HCT116 (cell line): ENCODE results near the gene ASPG. TPM values are rescaled to one million over a fixed set of nuclear protein-coding genes. Genes with fewer than 3 reads are reported as not detected.

Source experiments
- ATAC-seq: fragments of 200-7000 bp; cut with Tn5 transposase; 2 replicates; pipeline ENCODE4 v1.9.1; 2020; ENCODE audit warnings: mild to moderate bottlenecking, moderate library complexity
- BruUV-seq: library from RNA; stranded (reverse); fragments of 400-500 nt; replicated peaks from 2 replicates; lab custom pipeline; 2021; lab: Mats Ljungman, UMichigan
- CTCF ChIA-PET: fragments of 300-600 bp; sonication (Branson Sonifier 250); formaldehyde crosslinking; loops from one replicate; lab custom pipeline; 2021; ENCODE audit warnings: antibody characterized with exemption; lab: Charles Lee
- POLR2A ChIA-PET: fragments of 300-600, 350-600 bp; sonication (Branson Sonifier 250); formaldehyde crosslinking; loops from one replicate; lab custom pipeline; 2021; ENCODE audit warnings: antibody characterized with exemption; lab: Charles Lee
- RAD21 ChIA-PET, 2 experiments: fragments of 300-600 bp; sonication (Branson Sonifier 250); formaldehyde crosslinking; loops; one replicate each; lab custom pipeline; 2023; ENCODE audit warnings: low total read pairs in 2 of 2; ENCODE audit not compliant: uncharacterized antibody in 2 of 2, unreplicated experiment in 2 of 2, low non-redundant PET in 1 of 2; lab: Charles Lee
- DNase-seq: peaks from one replicate; pipeline ENCODE4 v3.0.0-alpha.2; 2010; ENCODE audit warnings: low read depth, low spot score
- H2AFZ ChIP-seq: fragments of 200-600 bp; shearing (Covaris generic), sonication (generic); 2 replicates; pipeline ENCODE4 v1.6.1; 2017; ENCODE audit warnings: low read depth, mixed run types, mixed read lengths, antibody characterized with exemption, low read length; ENCODE audit not compliant: poor library complexity, severe bottlenecking
- H3K27ac ChIP-seq: 2 replicates; pipeline ENCODE4 v1.5.1; 2012; ENCODE audit warnings: low read depth, low read length
- H3K27me3 ChIP-seq: fragments of 200-600 bp; sonication (generic); 2 replicates; pipeline ENCODE4 v1.6.1; 2016; ENCODE audit warnings: mixed run types, low read length, mixed read lengths; ENCODE audit not compliant: insufficient read depth
- H3K36me3 ChIP-seq, 2 experiments: fragments of 200-500 bp in 1 of 2; fragments of 200-600 bp in 1 of 2; sonication (Bioruptor generic) in 1 of 2; sonication (generic) in 1 of 2; 2 replicates each; pipeline versions ENCODE4 v1.5.1 to v1.6.1; 2014 to 2016; ENCODE audit warnings: low read length in 2 of 2, inconsistent platforms in 1 of 2, mixed read lengths in 1 of 2, mixed run types in 1 of 2; ENCODE audit not compliant: insufficient read depth in 2 of 2, control insufficient read depth in 1 of 2
- H3K4me1 ChIP-seq, 2 experiments: fragments of 200-600 bp in 1 of 2; sonication (generic) in 1 of 2; 2 replicates each; pipeline versions ENCODE4 v1.5.1 to v1.6.1; 2012 to 2017; ENCODE audit warnings: low read length in 2 of 2, inconsistent platforms in 1 of 2, mild to moderate bottlenecking in 1 of 2, mixed read lengths in 1 of 2, mixed run types in 1 of 2, moderate library complexity in 1 of 2; ENCODE audit not compliant: insufficient read depth in 2 of 2, control insufficient read depth in 1 of 2
- H3K4me2 ChIP-seq: fragments of 200-600 bp; sonication (generic); 2 replicates; pipeline ENCODE4 v1.6.1; 2017; ENCODE audit warnings: mixed run types, low read length, mixed read lengths
- H3K4me3 ChIP-seq, 2 experiments: fragments of 200-600 bp in 1 of 2; sonication (generic) in 1 of 2; replicated peaks in 1 of 2; 2 replicates each; pipeline ENCODE4 v1.5.1; 2011 to 2016; ENCODE audit warnings: low read length in 2 of 2, control low read depth in 1 of 2, low read depth in 1 of 2, mild to moderate bottlenecking in 1 of 2, mixed read lengths in 1 of 2, mixed run types in 1 of 2
- H3K79me2 ChIP-seq: fragments of 200-600 bp; sonication (generic); 2 replicates; pipeline ENCODE4 v1.6.1; 2017; ENCODE audit warnings: mild to moderate bottlenecking, mixed run types, low read length, moderate library complexity, mixed read lengths; ENCODE audit not compliant: insufficient read depth
- H3K9ac ChIP-seq: fragments of 200-600 bp; sonication (generic); 2 replicates; pipeline ENCODE4 v1.6.1; 2016; ENCODE audit warnings: low read length, mixed read lengths
- H3K9me2 ChIP-seq: fragments of 200-600 bp; sonication (generic), shearing (Covaris generic); 2 replicates; pipeline ENCODE4 v1.6.1; 2017; ENCODE audit warnings: mixed run types, mild to moderate bottlenecking, moderate library complexity; ENCODE audit not compliant: insufficient read depth
- H3K9me3 ChIP-seq, 2 experiments: fragments of 200-500 bp in 1 of 2; fragments of 200-600 bp in 1 of 2; sonication (Bioruptor generic) in 1 of 2; sonication (generic) in 1 of 2; 2 replicates each; pipeline ENCODE4 v1.6.1; 2014 to 2017; ENCODE audit warnings: low read length in 2 of 2, mixed read lengths in 2 of 2, inconsistent platforms in 1 of 2, low read depth in 1 of 2, mild to moderate bottlenecking in 1 of 2, mixed run types in 1 of 2, moderate library complexity in 1 of 2; ENCODE audit not compliant: control insufficient read depth in 1 of 2, insufficient read depth in 1 of 2
- H4K20me1 ChIP-seq: fragments of 200-600 bp; sonication (generic), shearing (Covaris generic); 2 replicates; pipeline ENCODE4 v1.6.1; 2017; ENCODE audit warnings: mixed run types, mild to moderate bottlenecking, moderate library complexity; ENCODE audit not compliant: insufficient read depth
- JUND ChIP-seq: IDR thresholded peaks from 2 replicates; pipeline ENCODE4 v1.6.1; 2012
- SIN3A ChIP-seq: IDR thresholded peaks from 2 replicates; pipeline ENCODE4 v1.6.1; 2012; ENCODE audit warnings: low read depth
- intact Hi-C: fragments of 100-400 bp; cut with micrococcal nuclease; formaldehyde crosslinking; loops from 2 replicates; pipeline ENCODE4 v1.10.0; 2022
- total RNA-seq: library from RNA; stranded (reverse); gene quantifications from one replicate; pipeline ENCODE4 v1.2.1, GENCODE V29; 2021; ENCODE audit not compliant: unreplicated experiment
- TF ChIP-seq, protein P1 (sequence below): IDR thresholded peaks from 2 replicates; pipeline ENCODE4 v1.6.1; 2011; ENCODE audit warnings: mild to moderate bottlenecking, low read length, moderate library complexity; ENCODE audit not compliant: insufficient replicate concordance; ENCODE audit errors: extremely low read depth
- TF ChIP-seq, protein P2 (sequence below): IDR thresholded peaks from 2 replicates; pipeline ENCODE4 v1.6.1; 2012; ENCODE audit warnings: low read depth
- TF ChIP-seq, protein P3 (sequence below), 3 experiments: fragments of 200-600 bp in 1 of 3; sonication (generic) in 1 of 3; IDR thresholded peaks in 2 of 3; conservative IDR thresholded peaks in 1 of 3; 2 replicates each; pipeline ENCODE4 v1.5.1; 2012 to 2017; ENCODE audit warnings: low read depth in 2 of 3, low read length in 2 of 3, antibody characterized with exemption in 1 of 3, borderline replicate concordance in 1 of 3, control low read depth in 1 of 3, mild to moderate bottlenecking in 1 of 3, mixed read lengths in 1 of 3, mixed run types in 1 of 3, moderate library complexity in 1 of 3; ENCODE audit not compliant: insufficient read depth in 1 of 3

The ASPG gene
- total RNA-seq, 1 experiment from 2014 or later: not detected

DNA sequence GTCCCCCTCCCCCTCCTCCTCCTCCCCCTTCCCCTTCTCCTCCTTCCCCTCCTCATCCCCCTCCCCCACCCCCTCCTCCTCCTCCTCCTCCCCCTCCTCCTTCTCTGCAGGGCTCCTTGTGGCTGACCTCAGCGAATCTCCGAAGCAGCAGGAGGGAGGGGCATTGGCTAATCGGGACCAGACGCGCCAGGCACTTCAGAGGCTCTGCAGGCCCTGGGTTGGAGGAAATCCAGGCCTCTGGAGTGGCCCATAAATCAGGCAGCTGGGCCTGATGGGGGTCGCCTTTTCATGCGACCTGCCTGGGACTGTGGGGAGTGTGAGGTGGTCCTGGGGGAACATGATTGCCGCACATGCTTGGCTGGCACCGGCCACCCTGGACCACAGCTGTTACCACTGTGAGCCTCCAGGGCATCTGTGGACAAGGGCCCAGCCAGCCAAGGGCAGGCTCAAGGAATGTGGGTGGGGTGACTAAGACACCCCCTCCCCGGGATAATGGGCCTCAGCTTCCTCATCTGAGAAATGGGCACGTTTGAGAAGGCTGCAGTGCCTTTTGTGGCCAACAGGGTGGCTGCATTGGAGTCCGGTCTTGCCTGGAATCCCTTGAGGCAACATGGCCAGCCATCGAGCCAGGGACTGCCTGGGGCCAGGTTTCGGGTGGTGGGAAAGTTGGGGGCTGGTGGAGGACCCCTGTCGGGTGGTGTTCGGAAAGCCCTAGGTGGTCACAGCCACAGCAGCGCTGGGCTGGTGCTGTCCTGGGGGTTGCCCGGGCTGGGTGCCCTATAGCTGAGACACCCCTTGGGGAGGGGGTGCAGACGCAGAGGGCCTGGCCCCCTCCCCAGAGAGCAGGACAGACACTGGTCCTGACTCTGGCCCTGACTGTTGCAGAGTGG lies 64.9 kb downstream of the ASPG start:
- POLR2A ChIA-PET: no interaction called here
- Histone ChIP-seq H2AFZ (no peak overlapping the region), H3K4me2 (0 out of 2 replicates have a peak overlapping the region, but pooled peaks have one; percentile 27), H3K9ac (no peak overlapping the region), H3K27ac (peak overlapping the region; percentile 38; the same call in 1 of the 2 replicates), H3K9me2 (no peaks in the 10 kb centered on the region), H3K4me1 (peaks cover 11 to 18% of the 10 kb centered on the region in 2 experiments), H3K27me3 (no peaks in the 10 kb centered on the region), H3K4me3 (no peak overlapping the region), H3K79me2 (peaks cover 20% of the 10 kb centered on the region; the same call in 1 of the 2 replicates), H3K36me3 (no peaks in the 10 kb centered on the region; a peak in 1 of 4 replicates), H3K9me3 (no peaks in the 10 kb centered on the region), H4K20me1 (no peaks in the 10 kb centered on the region)
- no TSS peak for BruUV-seq
- TF ChIP-seq, protein P1, sequence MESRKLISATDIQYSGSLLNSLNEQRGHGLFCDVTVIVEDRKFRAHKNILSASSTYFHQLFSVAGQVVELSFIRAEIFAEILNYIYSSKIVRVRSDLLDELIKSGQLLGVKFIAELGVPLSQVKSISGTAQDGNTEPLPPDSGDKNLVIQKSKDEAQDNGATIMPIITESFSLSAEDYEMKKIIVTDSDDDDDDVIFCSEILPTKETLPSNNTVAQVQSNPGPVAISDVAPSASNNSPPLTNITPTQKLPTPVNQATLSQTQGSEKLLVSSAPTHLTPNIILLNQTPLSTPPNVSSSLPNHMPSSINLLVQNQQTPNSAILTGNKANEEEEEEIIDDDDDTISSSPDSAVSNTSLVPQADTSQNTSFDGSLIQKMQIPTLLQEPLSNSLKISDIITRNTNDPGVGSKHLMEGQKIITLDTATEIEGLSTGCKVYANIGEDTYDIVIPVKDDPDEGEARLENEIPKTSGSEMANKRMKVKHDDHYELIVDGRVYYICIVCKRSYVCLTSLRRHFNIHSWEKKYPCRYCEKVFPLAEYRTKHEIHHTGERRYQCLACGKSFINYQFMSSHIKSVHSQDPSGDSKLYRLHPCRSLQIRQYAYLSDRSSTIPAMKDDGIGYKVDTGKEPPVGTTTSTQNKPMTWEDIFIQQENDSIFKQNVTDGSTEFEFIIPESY: no peak
- TF ChIP-seq, protein P2, sequence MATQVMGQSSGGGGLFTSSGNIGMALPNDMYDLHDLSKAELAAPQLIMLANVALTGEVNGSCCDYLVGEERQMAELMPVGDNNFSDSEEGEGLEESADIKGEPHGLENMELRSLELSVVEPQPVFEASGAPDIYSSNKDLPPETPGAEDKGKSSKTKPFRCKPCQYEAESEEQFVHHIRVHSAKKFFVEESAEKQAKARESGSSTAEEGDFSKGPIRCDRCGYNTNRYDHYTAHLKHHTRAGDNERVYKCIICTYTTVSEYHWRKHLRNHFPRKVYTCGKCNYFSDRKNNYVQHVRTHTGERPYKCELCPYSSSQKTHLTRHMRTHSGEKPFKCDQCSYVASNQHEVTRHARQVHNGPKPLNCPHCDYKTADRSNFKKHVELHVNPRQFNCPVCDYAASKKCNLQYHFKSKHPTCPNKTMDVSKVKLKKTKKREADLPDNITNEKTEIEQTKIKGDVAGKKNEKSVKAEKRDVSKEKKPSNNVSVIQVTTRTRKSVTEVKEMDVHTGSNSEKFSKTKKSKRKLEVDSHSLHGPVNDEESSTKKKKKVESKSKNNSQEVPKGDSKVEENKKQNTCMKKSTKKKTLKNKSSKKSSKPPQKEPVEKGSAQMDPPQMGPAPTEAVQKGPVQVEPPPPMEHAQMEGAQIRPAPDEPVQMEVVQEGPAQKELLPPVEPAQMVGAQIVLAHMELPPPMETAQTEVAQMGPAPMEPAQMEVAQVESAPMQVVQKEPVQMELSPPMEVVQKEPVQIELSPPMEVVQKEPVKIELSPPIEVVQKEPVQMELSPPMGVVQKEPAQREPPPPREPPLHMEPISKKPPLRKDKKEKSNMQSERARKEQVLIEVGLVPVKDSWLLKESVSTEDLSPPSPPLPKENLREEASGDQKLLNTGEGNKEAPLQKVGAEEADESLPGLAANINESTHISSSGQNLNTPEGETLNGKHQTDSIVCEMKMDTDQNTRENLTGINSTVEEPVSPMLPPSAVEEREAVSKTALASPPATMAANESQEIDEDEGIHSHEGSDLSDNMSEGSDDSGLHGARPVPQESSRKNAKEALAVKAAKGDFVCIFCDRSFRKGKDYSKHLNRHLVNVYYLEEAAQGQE: no peak
- TF ChIP-seq, protein P3, sequence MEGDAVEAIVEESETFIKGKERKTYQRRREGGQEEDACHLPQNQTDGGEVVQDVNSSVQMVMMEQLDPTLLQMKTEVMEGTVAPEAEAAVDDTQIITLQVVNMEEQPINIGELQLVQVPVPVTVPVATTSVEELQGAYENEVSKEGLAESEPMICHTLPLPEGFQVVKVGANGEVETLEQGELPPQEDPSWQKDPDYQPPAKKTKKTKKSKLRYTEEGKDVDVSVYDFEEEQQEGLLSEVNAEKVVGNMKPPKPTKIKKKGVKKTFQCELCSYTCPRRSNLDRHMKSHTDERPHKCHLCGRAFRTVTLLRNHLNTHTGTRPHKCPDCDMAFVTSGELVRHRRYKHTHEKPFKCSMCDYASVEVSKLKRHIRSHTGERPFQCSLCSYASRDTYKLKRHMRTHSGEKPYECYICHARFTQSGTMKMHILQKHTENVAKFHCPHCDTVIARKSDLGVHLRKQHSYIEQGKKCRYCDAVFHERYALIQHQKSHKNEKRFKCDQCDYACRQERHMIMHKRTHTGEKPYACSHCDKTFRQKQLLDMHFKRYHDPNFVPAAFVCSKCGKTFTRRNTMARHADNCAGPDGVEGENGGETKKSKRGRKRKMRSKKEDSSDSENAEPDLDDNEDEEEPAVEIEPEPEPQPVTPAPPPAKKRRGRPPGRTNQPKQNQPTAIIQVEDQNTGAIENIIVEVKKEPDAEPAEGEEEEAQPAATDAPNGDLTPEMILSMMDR (IDR thresholded peaks at IDR 0.05 in 2 of 3, conservative IDR thresholded peaks at IDR 0.05 in 1 of 3; ENCODE audit: borderline replicate concordance in 1 of 3, insufficient read depth in 1 of 3, low read depth in 2 of 3, low read length in 2 of 3): peak in 2 of 3 experiments; percentile 53 to 60; a peak in 4 of 6 replicates
- TF ChIP-seq SIN3A (no peak), JUND (no peak)
- intact Hi-C loops: no loop called here
- DNase-seq: no peak
- peak; percentile 43 for ATAC-seq
- CTCF ChIA-PET: no interaction called here
- RAD21 ChIA-PET: no interaction called here
